ENCODE measurements around the gene TIFAB. TPM values are rescaled to one million over a fixed set of nuclear protein-coding genes. Genes with fewer than 3 reads are reported as not detected.

The TIFAB gene
- total RNA-seq, 1 experiment from 2014 or later, result not detected

DNA sequence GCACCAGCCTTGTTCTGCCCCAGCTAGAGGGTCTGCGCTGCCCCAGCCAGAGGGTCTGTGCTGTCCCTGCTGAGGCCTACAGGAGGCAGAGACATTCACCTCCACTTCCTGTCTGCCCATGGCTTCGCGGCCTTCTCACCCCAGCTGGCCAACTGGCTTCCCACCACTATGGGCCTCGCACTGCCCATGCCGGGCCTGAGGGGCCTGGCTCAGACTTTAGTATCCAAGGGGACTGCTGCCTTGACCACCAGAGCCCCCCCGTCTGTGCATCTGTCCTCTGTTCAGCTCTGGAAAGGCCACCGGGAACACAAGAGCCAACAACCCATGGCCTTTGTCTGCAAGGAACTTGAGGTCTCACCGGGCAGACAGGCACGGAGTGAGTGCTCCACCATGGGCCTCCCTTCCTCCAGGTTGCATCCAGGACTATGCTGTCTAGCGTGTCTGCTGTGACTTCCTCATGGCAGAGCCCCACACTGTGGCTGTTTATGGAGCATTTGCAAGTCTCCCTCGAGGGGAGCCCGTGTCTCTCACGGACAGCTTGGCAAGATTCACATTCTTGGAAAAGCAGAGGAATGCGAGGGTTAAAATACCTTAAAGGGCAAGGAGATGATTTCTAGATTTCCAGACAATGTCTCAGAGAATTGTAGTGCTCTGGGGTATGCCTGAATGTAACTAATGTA lies 6.7 kb downstream of the TIFAB start:
- Histone ChIP-seq H3K4me2 (ENCODE audit: low read length) (no peak overlapping the region), H3K36me3 (ENCODE audit: control insufficient read depth in 1 of 2, insufficient read depth in 2 of 2, low read length in 2 of 2) (no peaks in the 10 kb centered on the region), H3K9me3 (ENCODE audit: control insufficient read depth in 1 of 2, insufficient read depth in 1 of 2, low read depth in 1 of 2, low read length in 2 of 2) (no peaks in the 10 kb centered on the region), H3K4me3 (replicated peaks in 1 of 2; ENCODE audit: low read depth in 1 of 2, low read length in 2 of 2) (no peak overlapping the region), H2AFZ (ENCODE audit: low read depth, low read length, poor library complexity, severe bottlenecking) (no peak overlapping the region), H3K27ac (ENCODE audit: low read depth, low read length) (no peak overlapping the region), H3K27me3 (ENCODE audit: insufficient read depth, low read length) (no peaks in the 10 kb centered on the region; the same call in 1 of the 2 replicates), H3K4me1 (ENCODE audit: control insufficient read depth in 1 of 2, insufficient read depth in 2 of 2, low read length in 2 of 2) (no peaks in the 10 kb centered on the region), H3K9me2 (ENCODE audit: insufficient read depth) (no peaks in the 10 kb centered on the region), H3K9ac (ENCODE audit: low read length) (no peak overlapping the region), H4K20me1 (ENCODE audit: insufficient read depth) (no peaks in the 10 kb centered on the region), H3K79me2 (ENCODE audit: insufficient read depth, low read length) (no peaks in the 10 kb centered on the region)
- BruUV-seq (replicated peaks), result no TSS peak
- CTCF ChIA-PET, result interaction anchor here (1.4 kb wide), 1 partner anchor 17 kb away, joined by 4 read pairs; no protein-coding TSS in a partner anchor
- DNase-seq (ENCODE audit: low read depth, low spot score) (no peak), ATAC-seq (no peak)
- intact Hi-C loops (cut with micrococcal nuclease), result no loop called here
- POLR2A ChIA-PET, result no interaction called here
- RAD21 ChIA-PET (ENCODE audit: low non-redundant PET in 1 of 2, low total read pairs in 2 of 2, uncharacterized antibody in 2 of 2, unreplicated experiment in 2 of 2), result no interaction called here
- TF ChIP-seq YY1 (IDR thresholded peaks at IDR 0.05; ENCODE audit: extremely low read depth, insufficient replicate concordance, low read depth, low read length), result no peak
- TF ChIP-seq, protein P1, sequence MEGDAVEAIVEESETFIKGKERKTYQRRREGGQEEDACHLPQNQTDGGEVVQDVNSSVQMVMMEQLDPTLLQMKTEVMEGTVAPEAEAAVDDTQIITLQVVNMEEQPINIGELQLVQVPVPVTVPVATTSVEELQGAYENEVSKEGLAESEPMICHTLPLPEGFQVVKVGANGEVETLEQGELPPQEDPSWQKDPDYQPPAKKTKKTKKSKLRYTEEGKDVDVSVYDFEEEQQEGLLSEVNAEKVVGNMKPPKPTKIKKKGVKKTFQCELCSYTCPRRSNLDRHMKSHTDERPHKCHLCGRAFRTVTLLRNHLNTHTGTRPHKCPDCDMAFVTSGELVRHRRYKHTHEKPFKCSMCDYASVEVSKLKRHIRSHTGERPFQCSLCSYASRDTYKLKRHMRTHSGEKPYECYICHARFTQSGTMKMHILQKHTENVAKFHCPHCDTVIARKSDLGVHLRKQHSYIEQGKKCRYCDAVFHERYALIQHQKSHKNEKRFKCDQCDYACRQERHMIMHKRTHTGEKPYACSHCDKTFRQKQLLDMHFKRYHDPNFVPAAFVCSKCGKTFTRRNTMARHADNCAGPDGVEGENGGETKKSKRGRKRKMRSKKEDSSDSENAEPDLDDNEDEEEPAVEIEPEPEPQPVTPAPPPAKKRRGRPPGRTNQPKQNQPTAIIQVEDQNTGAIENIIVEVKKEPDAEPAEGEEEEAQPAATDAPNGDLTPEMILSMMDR (IDR thresholded peaks at IDR 0.05 in 2 of 3, conservative IDR thresholded peaks at IDR 0.05 in 1 of 3; ENCODE audit: borderline replicate concordance in 1 of 3, insufficient read depth in 1 of 3, low read depth in 2 of 3, low read length in 2 of 3), result no peak
- no peak for TF ChIP-seq POLR2A (IDR thresholded peaks at IDR 0.05; ENCODE audit: borderline replicate concordance, extremely low read depth, insufficient read depth, insufficient read length)
- TF ChIP-seq JUND (IDR thresholded peaks at IDR 0.05), result no peak
- TF ChIP-seq SP1 (IDR thresholded peaks at IDR 0.05; ENCODE audit: low read depth), result no peak
- TF ChIP-seq, protein P2, sequence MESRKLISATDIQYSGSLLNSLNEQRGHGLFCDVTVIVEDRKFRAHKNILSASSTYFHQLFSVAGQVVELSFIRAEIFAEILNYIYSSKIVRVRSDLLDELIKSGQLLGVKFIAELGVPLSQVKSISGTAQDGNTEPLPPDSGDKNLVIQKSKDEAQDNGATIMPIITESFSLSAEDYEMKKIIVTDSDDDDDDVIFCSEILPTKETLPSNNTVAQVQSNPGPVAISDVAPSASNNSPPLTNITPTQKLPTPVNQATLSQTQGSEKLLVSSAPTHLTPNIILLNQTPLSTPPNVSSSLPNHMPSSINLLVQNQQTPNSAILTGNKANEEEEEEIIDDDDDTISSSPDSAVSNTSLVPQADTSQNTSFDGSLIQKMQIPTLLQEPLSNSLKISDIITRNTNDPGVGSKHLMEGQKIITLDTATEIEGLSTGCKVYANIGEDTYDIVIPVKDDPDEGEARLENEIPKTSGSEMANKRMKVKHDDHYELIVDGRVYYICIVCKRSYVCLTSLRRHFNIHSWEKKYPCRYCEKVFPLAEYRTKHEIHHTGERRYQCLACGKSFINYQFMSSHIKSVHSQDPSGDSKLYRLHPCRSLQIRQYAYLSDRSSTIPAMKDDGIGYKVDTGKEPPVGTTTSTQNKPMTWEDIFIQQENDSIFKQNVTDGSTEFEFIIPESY (IDR thresholded peaks at IDR 0.05; ENCODE audit: extremely low read depth, insufficient replicate concordance, low read length), result no peak
- no peak for TF ChIP-seq EGR1 (IDR thresholded peaks at IDR 0.05; ENCODE audit: low read depth)
- TF ChIP-seq, protein P3, sequence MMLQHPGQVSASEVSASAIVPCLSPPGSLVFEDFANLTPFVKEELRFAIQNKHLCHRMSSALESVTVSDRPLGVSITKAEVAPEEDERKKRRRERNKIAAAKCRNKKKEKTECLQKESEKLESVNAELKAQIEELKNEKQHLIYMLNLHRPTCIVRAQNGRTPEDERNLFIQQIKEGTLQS (IDR thresholded peaks at IDR 0.05), result no peak
- no peak for TF ChIP-seq ZNF274 (IDR thresholded peaks at IDR 0.05; ENCODE audit: low read depth, low read length)
- TF ChIP-seq POLR2AphosphoS5 (IDR thresholded peaks at IDR 0.05; ENCODE audit: low read depth, low read length), result no peak
- no peak for TF ChIP-seq ELF1 (IDR thresholded peaks at IDR 0.05; ENCODE audit: borderline replicate concordance, low read depth)
- TF ChIP-seq EZH2 (IDR thresholded peaks at IDR 0.05), result no peak
- TF ChIP-seq SIN3A (IDR thresholded peaks at IDR 0.05; ENCODE audit: low read depth), result no peak
- TF ChIP-seq EZH2phosphoT487 (IDR thresholded peaks at IDR 0.05; ENCODE audit: borderline replicate concordance), result no peak
- no peak for TF ChIP-seq RAD21 (IDR thresholded peaks at IDR 0.05; ENCODE audit: low read depth)
- TF ChIP-seq, protein P4, sequence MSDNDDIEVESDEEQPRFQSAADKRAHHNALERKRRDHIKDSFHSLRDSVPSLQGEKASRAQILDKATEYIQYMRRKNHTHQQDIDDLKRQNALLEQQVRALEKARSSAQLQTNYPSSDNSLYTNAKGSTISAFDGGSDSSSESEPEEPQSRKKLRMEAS (IDR thresholded peaks at IDR 0.05), result no peak

Measured in HCT116 (cell line).